Activated CD8-positive, alpha-beta T cell treated with anti-CD3 and anti-CD28 coated beads for 36 hours (primary cell): ENCODE results near the gene LRRC8D. TPM values are rescaled to one million over a fixed set of nuclear protein-coding genes. Genes with fewer than 3 reads are reported as not detected.
A peak's percentile ranks its signal among the peaks of the same experiment; 100 is the strongest.

ENCODE experiments used
- ATAC-seq: fragments of 200-7000 bp; cut with Tn5 transposase; one replicate; pipeline ENCODE4 v1.10.0; 2021; ENCODE audit warnings: mild to moderate bottlenecking, moderate library complexity
- CTCF ChIA-PET: fragments of 350-600 bp; sonication (Branson Sonifier 250); formaldehyde crosslinking; loops from one replicate; lab custom pipeline; 2021; ENCODE audit warnings: antibody characterized with exemption; lab: Charles Lee
- POLR2A ChIA-PET: fragments of 350-600 bp; sonication (Branson Sonifier 250); formaldehyde crosslinking; loops from one replicate; lab custom pipeline; 2021; ENCODE audit warnings: antibody characterized with exemption; lab: Charles Lee
- DNase-seq: peaks from one replicate; pipeline ENCODE4 v3.0.0-alpha.2; 2020
- H3K27ac Mint-ChIP-seq: one replicate; pipeline ENCODE4 v1.8.0; 2021; ENCODE audit warnings: mild to moderate bottlenecking, mixed read lengths
- H3K27me3 Mint-ChIP-seq: one replicate; pipeline ENCODE4 v1.8.0; 2021; ENCODE audit warnings: mixed read lengths
- H3K36me3 Mint-ChIP-seq: one replicate; pipeline ENCODE4 v1.8.0; 2021; ENCODE audit warnings: low read depth, mixed read lengths
- H3K4me1 Mint-ChIP-seq: one replicate; pipeline ENCODE4 v1.8.0; 2021; ENCODE audit warnings: low read depth, mixed read lengths
- H3K4me3 Mint-ChIP-seq: one replicate; pipeline ENCODE4 v1.8.0; 2021; ENCODE audit warnings: mild to moderate bottlenecking, moderate library complexity, mixed read lengths
- H3K9me3 Mint-ChIP-seq: one replicate; pipeline ENCODE4 v1.8.0; 2021; ENCODE audit warnings: mixed read lengths
- intact Hi-C: fragments of 100-400 bp; cut with micrococcal nuclease; formaldehyde crosslinking; loops from one replicate; pipeline ENCODE4 v1.10.0; 2022
- total RNA-seq, 2 experiments: library from RNA; stranded (reverse); gene quantifications; one replicate each; pipeline ENCODE4 v1.2.3, GENCODE V29; 2021
- TF ChIP-seq, protein P1 (sequence below): fragments of 200-600 bp; IDR thresholded peaks from one replicate; pipeline ENCODE4 v1.8.0; 2022; ENCODE audit warnings: antibody characterized with exemption, mild to moderate bottlenecking

LRRC8D gene
- total RNA-seq, 2 experiments from 2014 or later: 26.3 to 27.5 TPM

DNA sequence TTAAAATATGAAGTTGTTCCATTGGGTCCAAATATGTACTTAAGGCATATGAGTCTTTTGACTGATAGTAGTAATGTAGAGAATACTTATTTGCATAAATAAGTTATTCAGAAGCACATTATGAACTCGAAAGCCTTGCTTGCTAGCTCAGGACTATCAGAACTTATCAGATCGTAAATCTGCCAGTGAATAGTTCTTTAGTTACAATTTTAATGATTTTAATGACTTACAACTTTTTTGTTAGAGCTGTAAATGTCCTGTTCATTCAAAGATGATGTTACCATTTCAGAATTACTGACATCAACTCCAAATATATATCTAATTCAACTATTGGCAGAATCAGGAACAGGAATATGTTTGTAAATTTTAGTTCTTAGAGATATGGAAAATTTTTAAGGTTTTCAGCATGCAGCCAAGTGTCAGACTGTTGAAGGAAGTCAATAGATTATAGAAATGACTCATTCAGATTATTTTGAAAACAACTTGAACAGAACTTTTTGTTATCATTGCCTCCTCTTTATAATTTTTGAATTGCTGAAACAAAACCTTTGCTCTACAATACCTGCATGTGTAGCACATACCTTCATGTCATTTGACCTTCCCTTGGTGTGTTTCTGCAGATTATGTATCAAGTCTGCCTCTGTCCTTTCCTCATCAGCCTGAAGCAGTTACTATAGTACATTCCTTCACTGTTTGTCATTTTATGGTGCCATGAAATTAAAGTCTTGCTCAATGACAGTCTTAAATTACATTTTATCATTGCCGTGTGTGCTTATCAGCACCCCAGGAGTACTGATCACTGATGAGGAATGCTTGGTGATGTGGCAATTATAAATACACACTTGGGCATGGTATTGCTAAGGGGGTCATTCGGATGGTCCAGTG, 44.9 kb downstream of the LRRC8D start:
- ChIA-PET CTCF (interaction anchor here (1.6 kb wide), 1 partner anchor 22 kb away, joined by 3 read pairs; no protein-coding TSS in a partner anchor), POLR2A (no interaction called here)
- Mint-ChIP-seq H3K4me3 (no peak overlapping the region), H3K27me3 (no peaks in the 10 kb centered on the region), H3K9me3 (peaks cover 2% of the 10 kb centered on the region), H3K4me1 (peaks cover 75% of the 10 kb centered on the region), H3K36me3 (peaks cover 61% of the 10 kb centered on the region), H3K27ac (peak overlapping the region; percentile 44)
- TF ChIP-seq, protein P1, sequence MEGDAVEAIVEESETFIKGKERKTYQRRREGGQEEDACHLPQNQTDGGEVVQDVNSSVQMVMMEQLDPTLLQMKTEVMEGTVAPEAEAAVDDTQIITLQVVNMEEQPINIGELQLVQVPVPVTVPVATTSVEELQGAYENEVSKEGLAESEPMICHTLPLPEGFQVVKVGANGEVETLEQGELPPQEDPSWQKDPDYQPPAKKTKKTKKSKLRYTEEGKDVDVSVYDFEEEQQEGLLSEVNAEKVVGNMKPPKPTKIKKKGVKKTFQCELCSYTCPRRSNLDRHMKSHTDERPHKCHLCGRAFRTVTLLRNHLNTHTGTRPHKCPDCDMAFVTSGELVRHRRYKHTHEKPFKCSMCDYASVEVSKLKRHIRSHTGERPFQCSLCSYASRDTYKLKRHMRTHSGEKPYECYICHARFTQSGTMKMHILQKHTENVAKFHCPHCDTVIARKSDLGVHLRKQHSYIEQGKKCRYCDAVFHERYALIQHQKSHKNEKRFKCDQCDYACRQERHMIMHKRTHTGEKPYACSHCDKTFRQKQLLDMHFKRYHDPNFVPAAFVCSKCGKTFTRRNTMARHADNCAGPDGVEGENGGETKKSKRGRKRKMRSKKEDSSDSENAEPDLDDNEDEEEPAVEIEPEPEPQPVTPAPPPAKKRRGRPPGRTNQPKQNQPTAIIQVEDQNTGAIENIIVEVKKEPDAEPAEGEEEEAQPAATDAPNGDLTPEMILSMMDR: no peak
- DNase-seq (no peak), ATAC-seq (no peak)
- intact Hi-C loops: no loop called here

DNA sequence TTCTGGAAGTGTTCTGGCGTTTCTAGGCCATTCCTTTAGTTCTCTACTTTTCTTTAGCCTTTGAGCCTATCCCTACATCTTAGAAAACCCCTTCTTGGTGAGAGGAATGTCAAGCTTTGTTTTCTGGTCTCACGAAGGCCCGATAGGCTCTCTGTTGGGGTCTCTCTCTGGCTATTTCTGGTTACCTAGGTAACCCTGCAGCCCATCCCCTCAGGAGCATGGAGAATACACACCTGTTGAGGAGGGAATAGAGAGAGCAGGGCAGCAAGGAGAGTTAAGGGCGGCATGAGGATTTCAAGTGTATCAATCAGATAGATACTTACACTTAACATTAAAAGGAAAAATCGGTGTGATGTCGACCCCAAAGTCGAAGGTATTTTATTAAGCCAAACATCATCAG, 45.7 kb downstream of the LRRC8D start:
- H3K27ac Mint-ChIP-seq: no peak overlapping the region
- H3K9me3 Mint-ChIP-seq: peaks cover 4% of the 10 kb centered on the region
- ATAC-seq (no peak), DNase-seq (no peak)
- ChIA-PET POLR2A (no interaction called here), CTCF (no interaction called here)
- H3K4me1 Mint-ChIP-seq: peaks cover 72% of the 10 kb centered on the region
- peaks cover 66% of the 10 kb centered on the region for H3K36me3 Mint-ChIP-seq
- TF ChIP-seq, protein P1: no peak
- no peak overlapping the region for H3K4me3 Mint-ChIP-seq
- H3K27me3 Mint-ChIP-seq: no peaks in the 10 kb centered on the region
- intact Hi-C loops: no loop called here

DNA sequence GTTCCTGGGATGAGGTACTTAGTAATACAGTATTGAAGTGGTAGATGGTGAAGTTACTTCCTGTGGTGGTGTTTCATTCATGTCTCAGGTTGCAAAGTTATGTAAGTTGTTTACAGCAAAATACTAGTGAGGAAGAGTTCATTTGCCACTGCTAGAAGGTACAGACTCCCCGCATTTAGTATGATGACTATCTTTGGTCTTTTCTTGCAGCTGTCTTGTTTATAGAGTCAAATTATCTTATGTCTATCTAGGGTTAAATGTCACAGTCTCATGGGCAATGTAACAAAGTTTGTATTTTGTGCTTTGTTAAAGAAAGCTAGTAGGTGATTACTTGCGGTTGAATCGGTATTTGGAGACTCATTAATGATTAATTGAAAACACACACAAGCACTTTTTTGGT, 50.2 kb downstream of the LRRC8D start:
- Mint-ChIP-seq H3K9me3 (peaks cover 4% of the 10 kb centered on the region), H3K36me3 (peaks cover 48% of the 10 kb centered on the region), H3K4me3 (no peak overlapping the region), H3K27me3 (no peaks in the 10 kb centered on the region), H3K27ac (peak overlapping the region; percentile 21), H3K4me1 (peaks cover 63% of the 10 kb centered on the region)
- TF ChIP-seq, protein P1: no peak
- DNase-seq (no peak), ATAC-seq (no peak)
- ChIA-PET CTCF (interaction anchor here (0.8 to 2.1 kb wide), 2 partner anchors 66 to 90 kb away, joined by 3 to 6 read pairs; no protein-coding TSS in a partner anchor), POLR2A (no interaction called here)
- intact Hi-C loops: no loop called here

DNA sequence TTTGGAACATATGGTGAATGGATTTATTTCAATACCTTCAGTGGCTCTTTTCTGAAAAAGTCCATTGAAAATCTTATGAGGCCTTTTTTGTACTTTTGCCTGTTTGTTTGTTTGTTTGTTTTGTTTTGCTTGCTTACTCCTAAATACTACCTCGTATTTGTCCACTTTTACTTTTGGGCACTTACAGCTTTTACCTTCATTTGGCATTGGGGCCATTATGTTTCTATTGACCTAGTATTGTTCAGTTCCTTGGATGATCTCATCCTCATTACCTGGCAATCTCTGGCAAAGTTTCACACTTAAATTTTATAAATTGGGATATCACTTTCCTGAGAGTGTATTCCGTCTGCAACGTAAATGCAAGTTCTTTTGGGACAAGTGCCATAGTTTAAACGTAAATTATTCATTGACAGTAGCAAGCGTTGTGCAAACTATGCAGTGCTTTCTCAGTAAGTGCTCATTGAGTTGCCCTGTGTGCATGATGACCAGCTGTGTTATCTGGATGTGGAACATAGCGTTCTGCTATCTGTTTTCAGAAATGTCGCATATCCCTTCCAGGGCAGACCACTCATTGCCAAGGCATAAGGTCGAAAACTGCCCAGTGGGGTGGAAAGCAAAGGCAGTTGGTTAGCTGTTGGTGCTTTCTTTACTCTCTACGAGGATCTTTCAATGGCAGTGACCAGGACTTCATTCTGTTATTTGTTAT, 51.1 kb downstream of the LRRC8D start:
- no peak for DNase-seq
- Mint-ChIP-seq H3K9me3 (peaks cover 4% of the 10 kb centered on the region), H3K4me3 (no peak overlapping the region), H3K4me1 (peaks cover 63% of the 10 kb centered on the region), H3K27ac (no peak overlapping the region), H3K36me3 (peaks cover 51% of the 10 kb centered on the region), H3K27me3 (no peaks in the 10 kb centered on the region)
- ATAC-seq: no peak
- intact Hi-C loops: no loop called here
- CTCF ChIA-PET: interaction anchor here (1.0 to 2.1 kb wide), 2 partner anchors 67 to 100 kb away, joined by 3 to 6 read pairs; no protein-coding TSS in a partner anchor
- TF ChIP-seq, protein P1: no peak
- POLR2A ChIA-PET: no interaction called here
